ENCODE measurements around the gene GPN1. TPM values are rescaled to one million over a fixed set of nuclear protein-coding genes. Genes with fewer than 3 reads are reported as not detected.
"Not testable (repeated sequence)": the region's sequence is repeated elsewhere in the genome, so short reads cannot be mapped to it uniquely, and the experiment has no call there.

Gene GPN1
- total RNA-seq, result 10 to 100 TPM; 66.5 to 76.6 (median 69.4) TPM

DNA sequence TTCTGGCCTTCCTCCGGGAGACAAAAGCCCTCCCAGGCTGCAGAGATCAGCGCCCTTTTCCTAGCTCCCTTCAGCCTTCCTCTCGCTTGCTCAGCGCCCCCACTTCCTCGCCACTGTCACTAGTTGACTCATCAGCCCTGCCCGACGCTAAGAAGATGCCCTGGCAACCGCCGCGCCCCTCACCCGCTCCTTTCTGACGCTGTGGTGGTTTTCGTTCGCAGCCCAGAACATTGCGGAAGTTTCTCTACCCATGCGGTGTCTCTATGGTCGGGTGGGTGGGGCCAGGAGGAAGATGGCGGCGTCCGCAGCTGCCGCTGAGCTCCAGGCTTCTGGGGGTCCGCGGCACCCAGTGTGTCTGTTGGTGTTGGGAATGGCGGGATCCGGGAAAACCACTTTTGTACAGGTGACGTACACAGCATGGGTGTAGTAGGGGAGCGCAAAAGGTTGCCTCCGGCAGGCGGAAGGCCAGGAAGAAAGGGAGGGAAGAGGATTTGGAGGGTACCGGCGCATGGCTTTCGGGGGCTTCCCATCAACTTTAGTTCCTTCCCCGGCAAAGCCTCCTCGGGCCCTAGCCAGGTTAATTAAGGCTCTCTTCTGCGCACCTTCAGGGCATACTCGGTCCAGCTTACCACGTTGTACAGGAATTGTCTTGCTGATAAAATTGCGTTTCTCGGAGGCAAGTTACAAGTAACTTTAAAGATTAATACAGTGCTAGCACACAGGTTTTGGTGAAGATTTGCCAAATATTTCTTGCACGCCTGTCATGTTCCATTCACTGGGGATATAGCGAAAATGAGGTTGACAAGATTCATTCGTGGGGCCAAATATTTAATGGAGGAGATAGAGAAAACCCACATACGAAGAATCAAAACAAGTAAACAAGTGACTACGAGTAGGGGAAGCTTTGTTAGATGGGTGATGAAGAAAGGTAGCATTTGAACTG is at the start of gene GPN1, which contains the start of gene CCDC121:
GPN1 (plus strand) TSS at position 284 of the 943 bp plus-strand sequence; CDS start at position 293, 9 bp downstream.
CCDC121 (minus strand) TSS at position 246 of the 943 bp plus-strand sequence. CDS start 1,213 bp downstream, outside the sequence.
- Mint-ChIP-seq H3K27me3 (ENCODE audit: low read depth) (no peaks in the 10 kb centered on the region), H3K4me1 (ENCODE audit: low read depth) (peaks cover 30% of the 10 kb centered on the region), H3K36me3 (ENCODE audit: insufficient read depth) (peaks cover 29% of the 10 kb centered on the region), H3K4me3 (no peak within 1 kb of the TSS), H3K9me3 (no peaks in the 10 kb centered on the region)
- ATAC-seq, result peak; percentile 98
- peak; percentile 93 for DNase-seq

DNA sequence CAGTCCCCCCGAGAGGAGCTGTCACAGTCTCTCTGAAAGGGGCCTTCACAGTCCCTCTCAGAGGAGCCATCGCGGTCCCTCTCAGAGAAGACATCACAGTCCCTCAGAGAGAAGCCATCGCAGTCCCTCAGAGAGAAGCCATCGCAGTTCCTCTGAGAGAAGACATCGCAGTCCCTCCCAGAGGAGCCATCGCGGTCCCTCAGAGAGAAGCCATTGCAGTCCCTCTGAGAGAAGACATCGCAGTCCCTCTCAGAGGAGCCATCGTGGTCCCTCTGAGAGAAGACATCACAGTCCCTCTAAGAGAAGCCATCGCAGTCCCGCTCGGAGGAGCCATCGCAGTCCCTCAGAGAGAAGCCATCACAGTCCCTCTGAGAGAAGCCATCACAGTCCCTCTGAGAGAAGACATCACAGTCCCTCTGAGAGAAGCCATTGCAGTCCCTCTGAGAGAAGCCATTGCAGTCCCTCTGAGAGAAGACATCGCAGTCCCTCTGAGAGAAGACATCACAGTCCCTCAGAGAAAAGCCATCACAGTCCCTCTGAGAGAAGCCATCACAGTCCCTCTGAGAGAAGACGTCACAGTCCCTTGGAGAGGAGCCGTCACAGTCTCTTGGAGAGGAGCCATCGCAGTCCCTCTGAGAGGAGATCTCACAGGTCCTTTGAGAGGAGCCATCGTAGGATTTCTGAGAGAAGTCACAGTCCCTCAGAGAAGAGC is 47.3 kb upstream of the GPN1 start:
- ATAC-seq (no peak), DNase-seq (no peak)
- Mint-ChIP-seq H3K9me3 (peaks cover 9% of the 10 kb centered on the region), H3K4me1 (ENCODE audit: low read depth) (peaks cover 37% of the 10 kb centered on the region), H3K27me3 (ENCODE audit: low read depth) (no peaks in the 10 kb centered on the region), H3K36me3 (ENCODE audit: insufficient read depth) (peaks cover 14% of the 10 kb centered on the region), H3K4me3 (peak overlapping the region; percentile 90)

DNA sequence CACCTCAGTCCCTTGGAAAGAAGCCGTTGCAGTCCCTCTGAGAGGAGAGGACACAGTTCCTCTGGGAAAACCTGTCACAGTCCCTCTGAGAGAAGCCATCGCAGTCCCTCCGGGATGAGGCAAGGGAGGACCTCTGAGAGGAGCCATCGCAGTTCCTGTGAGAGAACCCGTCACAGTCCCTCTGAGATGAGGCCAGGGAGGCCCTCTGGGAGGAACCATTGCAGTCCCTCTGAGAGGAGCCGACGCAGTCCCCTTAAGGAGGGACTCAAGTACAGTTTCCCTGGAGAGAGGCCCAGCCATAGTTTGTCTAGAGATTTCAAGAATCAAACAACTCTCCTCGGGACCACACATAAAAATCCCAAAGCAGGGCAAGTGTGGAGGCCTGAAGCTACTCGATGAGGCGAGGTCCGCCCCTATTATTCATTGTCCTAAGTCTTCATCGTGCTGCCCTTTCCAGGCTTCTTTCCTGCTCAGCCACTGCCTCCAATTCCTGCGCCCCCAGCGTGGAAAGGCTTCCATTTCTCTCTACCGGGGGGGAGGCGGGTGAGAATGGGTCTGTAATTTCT is 46.6 kb upstream of the GPN1 start:
- Mint-ChIP-seq H3K9me3 (peaks cover 9% of the 10 kb centered on the region), H3K36me3 (ENCODE audit: insufficient read depth) (peaks cover 19% of the 10 kb centered on the region), H3K4me3 (peak overlapping the region; percentile 90), H3K4me1 (ENCODE audit: low read depth) (peaks cover 43% of the 10 kb centered on the region), H3K27me3 (ENCODE audit: low read depth) (no peaks in the 10 kb centered on the region)
- no peak for ATAC-seq
- DNase-seq, result no peak

DNA sequence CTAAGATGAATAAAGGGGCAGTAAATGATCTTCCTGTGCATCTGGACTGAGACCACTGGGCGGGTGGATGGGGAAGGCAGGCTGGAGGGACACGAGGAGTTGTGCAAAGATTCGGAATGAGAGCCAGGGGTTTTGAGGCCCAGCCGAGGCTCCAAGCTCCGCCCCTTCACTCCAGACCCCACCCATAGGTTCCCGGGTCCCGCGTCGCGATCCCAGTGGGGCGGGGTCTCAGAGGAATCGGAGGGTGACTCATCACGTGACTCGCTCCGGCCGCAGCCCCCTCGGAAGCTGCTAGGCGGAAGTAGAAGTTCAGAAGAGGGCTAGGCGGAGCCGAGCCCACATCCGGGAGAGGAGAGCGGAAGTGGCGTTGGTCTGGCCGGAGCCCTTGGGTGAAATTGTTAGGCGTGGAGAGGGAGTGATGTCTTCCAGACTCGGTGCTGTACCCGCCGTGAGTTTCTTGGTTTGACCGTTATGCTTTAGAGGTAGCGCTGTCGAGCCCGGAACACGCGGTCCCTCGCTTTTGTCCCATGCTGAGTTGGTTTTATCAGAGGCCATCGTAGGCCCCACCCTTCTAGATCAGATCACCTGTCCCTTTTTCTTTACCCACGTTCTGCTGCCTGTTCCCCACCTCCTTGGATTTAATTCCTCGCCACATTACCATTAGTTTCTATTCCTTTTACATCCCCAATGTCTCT is 46.0 kb upstream of the GPN1 start, which contains the start of gene ZNF512:
ZNF512 (plus strand) TSS at position 348 of the 695 bp plus-strand sequence; CDS start at position 419, 71 bp downstream.
- H3K9me3 Mint-ChIP-seq, result peaks cover 5% of the 10 kb centered on the region
- H3K4me3 Mint-ChIP-seq, result peak within 1 kb of the TSS; percentile 90
- peaks cover 47% of the 10 kb centered on the region for H3K4me1 Mint-ChIP-seq (ENCODE audit: low read depth)
- ATAC-seq (peak; percentile 89 to 91), DNase-seq (peak; percentile 69)
- H3K36me3 Mint-ChIP-seq (ENCODE audit: insufficient read depth), result peaks cover 19% of the 10 kb centered on the region
- H3K27me3 Mint-ChIP-seq (ENCODE audit: low read depth), result no peaks in the 10 kb centered on the region

DNA sequence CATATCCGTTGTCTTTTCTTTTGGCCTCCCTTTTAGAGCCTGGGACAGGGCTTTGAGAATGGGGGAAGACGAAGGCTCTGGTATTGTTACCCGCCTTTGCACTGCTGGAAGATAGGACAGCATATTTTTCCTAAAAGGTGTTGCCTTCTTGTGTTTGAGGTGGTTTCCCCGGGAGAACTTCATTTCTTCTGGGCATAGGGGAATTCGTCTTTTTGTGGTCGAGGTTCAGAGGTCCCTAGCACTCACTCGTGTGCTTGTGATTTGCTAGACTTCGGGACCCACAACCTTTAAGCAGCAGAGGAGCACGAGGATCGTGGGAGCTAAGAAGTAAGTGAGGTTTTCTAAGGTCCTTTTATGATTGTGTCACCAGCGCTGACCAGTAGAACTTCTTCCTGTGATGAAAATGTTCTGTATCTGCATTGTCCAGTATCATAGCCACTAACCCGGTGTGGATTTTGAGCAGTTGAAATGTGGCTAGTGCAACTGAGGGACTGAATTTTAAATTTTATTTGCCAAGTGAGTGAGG is 45.4 kb upstream of the GPN1 start:
- H3K4me1 Mint-ChIP-seq (ENCODE audit: low read depth), result peaks cover 53% of the 10 kb centered on the region
- peaks cover 24% of the 10 kb centered on the region for H3K36me3 Mint-ChIP-seq (ENCODE audit: insufficient read depth)
- ATAC-seq (peak; percentile 4), DNase-seq (no peak)
- peak overlapping the region; percentile 90 for H3K4me3 Mint-ChIP-seq
- H3K9me3 Mint-ChIP-seq, result peaks cover 4% of the 10 kb centered on the region
- H3K27me3 Mint-ChIP-seq (ENCODE audit: low read depth), result no peaks in the 10 kb centered on the region

DNA sequence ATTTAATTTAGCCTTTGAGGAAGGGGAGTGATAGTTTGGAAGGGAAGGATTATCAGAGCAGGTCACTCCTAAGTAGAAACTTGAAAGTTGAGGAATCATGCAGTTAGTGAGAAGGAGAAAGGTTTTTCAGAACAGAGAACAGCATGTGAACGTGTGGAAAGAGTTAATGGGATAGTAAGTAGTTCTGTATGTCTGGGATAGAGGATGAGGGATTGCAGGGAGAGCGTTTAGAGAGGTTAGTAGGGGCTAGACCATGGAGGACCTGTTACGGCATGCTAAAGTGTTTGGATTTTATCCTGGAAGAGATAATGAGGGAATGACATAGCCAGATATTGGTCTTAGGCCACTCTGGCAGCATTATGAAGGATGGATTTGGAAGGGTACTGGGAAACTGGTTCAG is 44.3 kb upstream of the GPN1 start:
- no peaks in the 10 kb centered on the region for H3K27me3 Mint-ChIP-seq (ENCODE audit: low read depth)
- H3K4me1 Mint-ChIP-seq (ENCODE audit: low read depth), result peaks cover 57% of the 10 kb centered on the region
- H3K4me3 Mint-ChIP-seq, result peak overlapping the region; percentile 90
- peaks cover 26% of the 10 kb centered on the region for H3K36me3 Mint-ChIP-seq (ENCODE audit: insufficient read depth)
- ATAC-seq (no peak), DNase-seq (no peak)
- peaks cover 2% of the 10 kb centered on the region for H3K9me3 Mint-ChIP-seq

DNA sequence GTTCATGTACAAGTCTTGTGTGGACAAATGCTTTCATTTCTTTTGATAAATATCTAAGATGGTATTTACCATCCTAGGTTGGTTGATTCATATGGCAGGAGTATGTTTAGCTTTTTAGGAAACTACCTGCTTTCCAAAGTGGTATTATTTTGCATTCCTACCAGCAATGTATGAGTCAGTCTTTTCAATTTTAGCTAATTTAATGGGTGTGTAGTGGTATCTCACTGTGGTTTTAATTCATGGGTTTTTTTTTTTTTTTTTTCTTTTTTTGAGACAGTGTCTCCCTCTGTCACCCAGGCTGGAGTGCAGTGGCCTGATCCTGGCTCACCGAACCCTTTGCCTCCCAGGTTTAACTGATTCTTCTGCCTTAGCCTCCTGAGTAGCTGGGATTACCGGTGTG is 41.8 kb upstream of the GPN1 start:
- peaks cover 38% of the 10 kb centered on the region for H3K36me3 Mint-ChIP-seq (ENCODE audit: insufficient read depth)
- peaks cover 15% of the 10 kb centered on the region for H3K9me3 Mint-ChIP-seq
- peaks cover 66% of the 10 kb centered on the region for H3K4me1 Mint-ChIP-seq (ENCODE audit: low read depth)
- peak; percentile 19 to 32 for ATAC-seq
- no peaks in the 10 kb centered on the region for H3K27me3 Mint-ChIP-seq (ENCODE audit: low read depth)
- H3K4me3 Mint-ChIP-seq, result peak overlapping the region; percentile 44
- DNase-seq, result no peak

DNA sequence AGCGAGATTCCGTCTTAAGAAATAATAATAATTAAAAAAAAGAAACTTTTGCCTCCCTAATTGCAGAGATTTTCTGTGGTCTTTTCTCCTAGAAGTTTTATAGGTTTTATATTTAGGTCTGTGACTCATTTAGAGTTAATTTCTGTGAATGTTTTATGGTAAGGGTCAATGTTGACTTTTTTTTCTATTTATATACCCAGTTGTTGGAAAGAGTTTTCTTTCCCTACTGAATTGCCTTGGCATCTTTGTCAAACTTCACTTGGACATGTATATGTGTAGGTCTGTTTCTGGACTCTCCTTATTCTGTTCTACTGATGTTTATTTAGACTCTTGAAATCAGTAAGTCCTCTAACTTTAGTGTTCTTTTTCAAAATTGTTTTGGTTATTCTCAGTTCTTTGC is 40.5 kb upstream of the GPN1 start:
- DNase-seq (no peak), ATAC-seq (no peak)
- no peaks in the 10 kb centered on the region for H3K27me3 Mint-ChIP-seq (ENCODE audit: low read depth)
- peaks cover 15% of the 10 kb centered on the region for H3K9me3 Mint-ChIP-seq
- peaks cover 62% of the 10 kb centered on the region for H3K4me1 Mint-ChIP-seq (ENCODE audit: low read depth)
- no peak overlapping the region for H3K4me3 Mint-ChIP-seq
- peaks cover 38% of the 10 kb centered on the region for H3K36me3 Mint-ChIP-seq (ENCODE audit: insufficient read depth)

DNA sequence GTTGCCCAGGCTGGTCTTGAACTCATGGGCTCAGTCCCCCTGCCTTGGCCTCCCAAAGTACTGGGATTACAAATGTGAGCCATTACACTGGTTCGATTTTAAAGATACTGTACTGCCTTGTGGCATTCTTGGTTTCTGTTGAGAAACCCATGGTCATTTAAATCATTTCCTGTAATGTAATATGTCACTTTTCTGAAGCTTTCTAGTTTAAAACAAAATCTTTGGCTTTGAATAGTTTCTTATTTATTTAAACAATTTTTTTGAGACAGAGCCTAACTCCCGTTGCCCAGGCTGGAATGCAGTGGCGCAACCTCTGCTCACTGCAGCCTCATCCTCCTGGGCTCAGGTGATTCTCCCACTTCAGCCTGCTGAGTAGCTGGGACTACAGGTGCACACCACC is 37.1 kb upstream of the GPN1 start:
- no peak for ATAC-seq
- no peak for DNase-seq
- H3K27me3 Mint-ChIP-seq (ENCODE audit: low read depth), result no peaks in the 10 kb centered on the region

DNA sequence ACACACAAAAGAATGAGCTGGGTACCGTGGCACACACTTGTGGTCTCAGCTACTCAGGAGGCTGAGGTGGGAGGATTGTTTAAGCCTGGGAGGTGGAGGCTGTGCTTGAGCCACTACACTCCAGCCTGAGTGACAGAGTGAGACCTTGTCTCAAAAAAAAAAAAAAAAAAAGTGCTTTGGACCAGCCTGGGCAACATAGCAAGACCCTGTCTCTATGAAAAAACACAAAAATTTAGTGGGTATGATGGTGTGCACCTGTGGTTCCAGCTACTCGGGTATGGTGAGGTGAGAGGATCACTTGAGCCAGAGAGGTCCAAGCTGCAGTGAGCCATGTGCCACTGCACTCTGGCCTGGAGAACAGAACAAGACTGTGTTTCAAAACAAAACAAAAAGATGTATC is 35.6 kb upstream of the GPN1 start:
- DNase-seq, result no peak
- no peak for ATAC-seq

More for the DNA sequence above, 37.1 kb upstream of the GPN1 start:
- H3K9me3 Mint-ChIP-seq, result peaks cover 28% of the 10 kb centered on the region
- H3K4me3 Mint-ChIP-seq, result no peak overlapping the region
- peaks cover 46% of the 10 kb centered on the region for H3K36me3 Mint-ChIP-seq (ENCODE audit: insufficient read depth)
- H3K4me1 Mint-ChIP-seq (ENCODE audit: low read depth), result peaks cover 42% of the 10 kb centered on the region

DNA sequence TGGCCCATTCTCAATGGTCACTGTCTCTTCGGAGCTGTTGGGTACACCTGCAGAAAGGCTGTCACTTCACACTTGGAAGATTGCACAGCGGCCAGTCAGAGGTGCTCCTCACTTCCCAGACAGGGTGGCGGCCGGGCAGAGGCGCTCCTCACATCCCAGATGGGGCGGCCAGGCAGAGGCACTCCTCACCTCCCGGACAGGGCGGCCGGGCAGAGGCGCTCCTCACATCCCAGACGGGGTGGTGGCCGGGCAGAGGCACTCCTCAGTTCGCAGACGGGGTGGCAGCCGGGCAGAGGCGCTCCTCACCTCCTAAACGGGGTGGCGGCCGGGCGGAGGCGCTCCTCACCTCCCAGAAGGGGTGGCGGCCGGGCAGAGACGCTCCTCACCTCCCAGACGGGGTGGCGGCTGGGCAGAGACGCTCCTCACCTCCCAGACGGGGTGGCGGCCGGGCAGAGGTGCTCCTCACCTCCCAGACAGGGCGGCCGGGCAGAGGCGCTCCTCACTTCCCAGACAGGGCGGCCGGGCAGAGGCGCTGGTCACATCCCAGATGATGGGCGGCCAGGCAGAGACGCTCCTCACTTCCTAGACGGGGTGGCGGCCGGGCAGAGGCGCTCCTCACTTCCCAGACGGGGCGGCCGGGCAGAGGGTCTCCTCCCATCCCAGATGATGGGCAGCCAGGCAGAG is 34.7 kb upstream of the GPN1 start:
- peaks cover 28% of the 10 kb centered on the region for H3K9me3 Mint-ChIP-seq
- DNase-seq; H3K4me3 Mint-ChIP-seq; ATAC-seq; H3K27me3 Mint-ChIP-seq (ENCODE audit: low read depth): not testable (repeated sequence)
- peaks cover 49% of the 10 kb centered on the region for H3K36me3 Mint-ChIP-seq (ENCODE audit: insufficient read depth)
- H3K4me1 Mint-ChIP-seq (ENCODE audit: low read depth), result peaks cover 43% of the 10 kb centered on the region

More for the DNA sequence above, 35.6 kb upstream of the GPN1 start:
- H3K4me3 Mint-ChIP-seq, result no peak overlapping the region
- peaks cover 28% of the 10 kb centered on the region for H3K9me3 Mint-ChIP-seq
- no peaks in the 10 kb centered on the region for H3K27me3 Mint-ChIP-seq (ENCODE audit: low read depth)
- H3K36me3 Mint-ChIP-seq (ENCODE audit: insufficient read depth), result peaks cover 49% of the 10 kb centered on the region
- peaks cover 44% of the 10 kb centered on the region for H3K4me1 Mint-ChIP-seq (ENCODE audit: low read depth)

DNA sequence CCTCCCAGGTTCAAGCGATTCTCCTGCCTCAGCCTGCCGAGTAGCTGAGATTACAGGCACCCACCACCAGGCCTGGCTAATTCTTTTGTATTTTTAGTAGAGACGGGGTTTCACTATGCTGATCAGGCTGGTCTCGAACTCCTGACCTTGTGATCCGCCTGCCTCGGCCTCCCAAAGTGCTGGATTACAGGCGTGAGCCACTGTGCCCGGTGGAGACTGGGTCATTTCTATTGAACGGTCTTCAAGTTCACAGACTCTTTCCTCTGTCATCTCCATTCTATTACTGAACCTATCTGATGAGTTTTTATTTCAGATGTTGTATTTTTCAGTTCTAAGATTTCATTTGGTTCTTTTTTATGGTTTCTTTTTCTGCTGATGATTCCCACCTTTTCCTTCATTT is 33.4 kb upstream of the GPN1 start:
- ATAC-seq; DNase-seq; H3K4me3 Mint-ChIP-seq; H3K27me3 Mint-ChIP-seq (ENCODE audit: low read depth): not testable (repeated sequence)
- H3K4me1 Mint-ChIP-seq (ENCODE audit: low read depth), result peaks cover 43% of the 10 kb centered on the region
- H3K9me3 Mint-ChIP-seq, result peaks cover 18% of the 10 kb centered on the region
- peaks cover 53% of the 10 kb centered on the region for H3K36me3 Mint-ChIP-seq (ENCODE audit: insufficient read depth)

DNA sequence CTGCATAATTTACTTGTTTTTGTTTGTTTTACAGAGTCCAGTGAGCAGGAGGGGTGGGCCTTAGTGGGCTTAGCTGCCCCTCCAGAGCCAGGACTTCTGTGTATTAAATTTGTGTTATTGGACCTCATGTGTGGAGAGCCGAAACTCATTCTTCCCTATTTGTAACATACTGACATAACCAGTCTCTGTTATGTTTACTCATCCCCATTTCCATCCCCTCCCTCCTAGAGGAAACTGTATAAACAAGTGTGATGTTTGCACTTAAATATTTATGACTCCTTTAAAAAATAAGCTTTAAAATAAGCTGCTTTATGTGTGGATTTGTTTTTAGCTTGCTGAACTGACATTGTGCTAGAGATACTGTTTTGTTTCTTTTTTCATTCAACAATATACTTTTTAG is 32.2 kb upstream of the GPN1 start:
- Mint-ChIP-seq H3K4me1 (ENCODE audit: low read depth) (peaks cover 39% of the 10 kb centered on the region), H3K36me3 (ENCODE audit: insufficient read depth) (peaks cover 56% of the 10 kb centered on the region), H3K9me3 (peaks cover 13% of the 10 kb centered on the region), H3K27me3 (ENCODE audit: low read depth) (no peaks in the 10 kb centered on the region), H3K4me3 (no peak overlapping the region)
- no peak for ATAC-seq
- no peak for DNase-seq

All from activated T-cell treated with anti-CD3 and anti-CD28 coated beads, Interleukin-2, amount 50 U/mL, for 4 hours (primary cell).